SK-N-MC (cell line): ENCODE measurements around the gene TUBE1.

Experiments used
- DNase-seq: peaks from one replicate; pipeline ENCODE4 v3.0.0-alpha.2; 2011; ENCODE audit warnings: low read depth, low spot score
- H3K27ac ChIP-seq: fragments of 200-600 bp; sonication (generic); 2 replicates; pipeline ENCODE4 v1.5.1; 2016; ENCODE audit warnings: mixed run types
- H3K36me3 ChIP-seq: fragments of 200-600 bp; sonication (generic); 2 replicates; pipeline ENCODE4 v1.6.1; 2017; ENCODE audit warnings: antibody characterized with exemption, low read length, mixed read lengths; ENCODE audit not compliant: insufficient read depth
- H3K4me3 ChIP-seq: fragments of 200-600 bp; sonication (generic); 2 replicates; pipeline ENCODE4 v1.5.1; 2016
- H3K9ac ChIP-seq: fragments of 200-600 bp; sonication (generic); 2 replicates; pipeline ENCODE4 v1.8.0; 2017; ENCODE audit warnings: mixed run types, mixed read lengths; ENCODE audit not compliant: insufficient read length
- H3K9me3 ChIP-seq: fragments of 200-600 bp; sonication (generic); 2 replicates; pipeline ENCODE4 v1.6.1; 2017; ENCODE audit warnings: low read depth, mild to moderate bottlenecking, antibody characterized with exemption, low read length, moderate library complexity, mixed read lengths
- EZH2 ChIP-seq: fragments of 200-600 bp; sonication (generic); IDR thresholded peaks from one replicate; pipeline ENCODE4 v1.6.1; 2017; ENCODE audit warnings: antibody characterized with exemption
- FOXP2 ChIP-seq: optimal IDR thresholded peaks from 2 replicates; pipeline ENCODE3; 2011; ENCODE audit warnings: mild to moderate bottlenecking, moderate library complexity; ENCODE audit not compliant: insufficient read depth; ENCODE audit errors: extremely low read length, control extremely low read depth
- POLR2AphosphoS5 ChIP-seq: IDR thresholded peaks from 2 replicates; pipeline ENCODE4 v1.6.1; 2012; ENCODE audit warnings: mild to moderate bottlenecking, low read depth, low read length, borderline replicate concordance

Gene TUBE1

GRCh38 chr6:112085286-112086065 lies 1.8 kb downstream of the TUBE1 start:
- H3K36me3 ChIP-seq, result peaks cover 33% of the 10 kb centered on the region
- no peak overlapping the region for H3K27ac ChIP-seq
- H3K4me3 ChIP-seq, result no peak overlapping the region
- DNase-seq, result no peak
- no peak for TF ChIP-seq EZH2
- TF ChIP-seq FOXP2, result no peak
- TF ChIP-seq POLR2AphosphoS5, result no peak
- no peak overlapping the region for H3K9ac ChIP-seq
- H3K9me3 ChIP-seq, result no peaks in the 10 kb centered on the region

GRCh38 chr6:112081569-112081968 lies 5.7 kb downstream of the TUBE1 start:
- Histone ChIP-seq H3K36me3 (peaks cover 70% of the 10 kb centered on the region), H3K9ac (no peak overlapping the region), H3K9me3 (no peaks in the 10 kb centered on the region), H3K27ac (no peak overlapping the region; the same call in 1 of the 2 replicates), H3K4me3 (no peak overlapping the region)
- no peak for DNase-seq
- TF ChIP-seq EZH2, result no peak

- Histone ChIP-seq H3K9me3 (no peaks in the 10 kb centered on the region), H3K36me3 (peaks cover 15% of the 10 kb centered on the region), H3K27ac (no peak overlapping the region), H3K4me3 (no peak overlapping the region), H3K9ac (no peak overlapping the region)
- no peak for TF ChIP-seq POLR2AphosphoS5
- TF ChIP-seq EZH2, result no peak
- TF ChIP-seq FOXP2, result no peak
- DNase-seq, result no peak
Measured at GRCh38 chr6:112066606-112067005, 20.7 kb downstream of the TUBE1 start.

GRCh38 chr6:112065426-112065986 lies 21.8 kb downstream of the TUBE1 start:
- Histone ChIP-seq H3K9me3 (no peaks in the 10 kb centered on the region), H3K36me3 (peaks cover 9% of the 10 kb centered on the region; the same call in 1 of the 2 replicates), H3K27ac (no peak overlapping the region), H3K9ac (no peak overlapping the region), H3K4me3 (no peak overlapping the region)
- DNase-seq, result no peak
- TF ChIP-seq FOXP2, result no peak
- no peak for TF ChIP-seq POLR2AphosphoS5
- TF ChIP-seq EZH2, result no peak

GRCh38 chr6:112062966-112063365 lies 24.3 kb downstream of the TUBE1 start:
- Histone ChIP-seq H3K9me3 (no peaks in the 10 kb centered on the region), H3K9ac (no peak overlapping the region), H3K4me3 (no peak overlapping the region), H3K36me3 (no peaks in the 10 kb centered on the region), H3K27ac (no peak overlapping the region)
- DNase-seq, result no peak
- no peak for TF ChIP-seq POLR2AphosphoS5
- no peak for TF ChIP-seq EZH2
- TF ChIP-seq FOXP2, result no peak

- DNase-seq, result no peak
- no peak overlapping the region for H3K27ac ChIP-seq
- H3K4me3 ChIP-seq, result no peak overlapping the region
- H3K36me3 ChIP-seq, result no peaks in the 10 kb centered on the region
- TF ChIP-seq EZH2 (no peak), POLR2AphosphoS5 (no peak), FOXP2 (no peak)
- H3K9ac ChIP-seq, result no peak overlapping the region
- no peaks in the 10 kb centered on the region for H3K9me3 ChIP-seq
Measured at GRCh38 chr6:112061605-112062004, 25.7 kb downstream of the TUBE1 start.

- Histone ChIP-seq H3K36me3 (no peaks in the 10 kb centered on the region), H3K27ac (no peak overlapping the region), H3K9me3 (no peaks in the 10 kb centered on the region), H3K9ac (no peak overlapping the region), H3K4me3 (no peak overlapping the region)
- no peak for DNase-seq
- no peak for TF ChIP-seq POLR2AphosphoS5
- no peak for TF ChIP-seq EZH2
- TF ChIP-seq FOXP2, result no peak
Measured at GRCh38 chr6:112058243-112059032, 28.8 kb downstream of the TUBE1 start.

- H3K9ac ChIP-seq, result no peak overlapping the region
- H3K9me3 ChIP-seq, result no peaks in the 10 kb centered on the region
Measured at GRCh38 chr6:112054555-112055190, 32.6 kb downstream of the TUBE1 start.

More at GRCh38 chr6:112054555-112055190, 32.6 kb downstream of the TUBE1 start:
- Histone ChIP-seq H3K36me3 (no peaks in the 10 kb centered on the region), H3K4me3 (no peak overlapping the region), H3K27ac (no peak overlapping the region)
- no peak for DNase-seq
- TF ChIP-seq EZH2 (no peak), FOXP2 (no peak), POLR2AphosphoS5 (no peak)
